WTC11 (cell line): ENCODE measurements around the gene XBP1. TPM values are rescaled to one million over a fixed set of nuclear protein-coding genes. Genes with fewer than 3 reads are reported as not detected.

Experiments
- ATAC-seq: fragments of 200-7000 bp; cut with Tn5 transposase; 2 replicates; pipeline ENCODE4 v1.10.0; 2021; ENCODE audit warnings: mild to moderate bottlenecking, moderate library complexity
- CTCF ChIA-PET: fragments of 300-600 bp; sonication (Branson Sonifier 250); formaldehyde crosslinking; loops from one replicate; lab custom pipeline; 2021; ENCODE audit warnings: antibody characterized with exemption; lab: Charles Lee
- POLR2A ChIA-PET: fragments of 350-600 bp; sonication (Branson Sonifier 250); formaldehyde crosslinking; loops from one replicate; lab custom pipeline; 2021; ENCODE audit warnings: antibody characterized with exemption; lab: Charles Lee
- DNase-seq: peaks from one replicate; pipeline ENCODE4 v3.0.0; 2021; ENCODE audit warnings: low spot score
- H3K27ac Mint-ChIP-seq: 2 replicates; pipeline ENCODE4 v1.8.0; 2021; ENCODE audit warnings: mixed read lengths
- H3K27me3 Mint-ChIP-seq: 2 replicates; pipeline ENCODE4 v1.8.0; 2021; ENCODE audit warnings: low read depth, mild to moderate bottlenecking, moderate library complexity, mixed read lengths
- H3K36me3 Mint-ChIP-seq: 2 replicates; pipeline ENCODE4 v1.8.0; 2021; ENCODE audit warnings: mixed read lengths
- H3K4me1 Mint-ChIP-seq: 2 replicates; pipeline ENCODE4 v1.8.0; 2022; ENCODE audit warnings: mixed read lengths
- H3K4me3 Mint-ChIP-seq: 2 replicates; pipeline ENCODE4 v1.8.0; 2021; ENCODE audit warnings: mild to moderate bottlenecking, moderate library complexity, mixed read lengths
- H3K9me3 Mint-ChIP-seq: 2 replicates; pipeline ENCODE4 v1.8.0; 2021; ENCODE audit warnings: mixed read lengths
- AFF4 ChIP-seq: sonication (generic); formaldehyde crosslinking; IDR thresholded peaks from 2 replicates; pipeline ENCODE4 v1.8.1; 2023; ENCODE audit warnings: mild to moderate bottlenecking, missing genetic modification reagents, borderline replicate concordance
- CREB1 ChIP-seq: sonication (generic); formaldehyde crosslinking; IDR thresholded peaks from 2 replicates; pipeline ENCODE4 v1.8.0; 2023; ENCODE audit warnings: mild to moderate bottlenecking, missing genetic modification reagents
- CREM ChIP-seq: sonication (generic); formaldehyde crosslinking; IDR thresholded peaks from 2 replicates; pipeline ENCODE4 v1.8.1; 2022; ENCODE audit warnings: mild to moderate bottlenecking, missing genetic modification reagents, moderate library complexity
- EMX1 ChIP-seq: fragments of 250-450 bp; sonication (Bioruptor Pico); IDR thresholded peaks from 2 replicates; pipeline ENCODE4 v1.8.0; 2021; ENCODE audit warnings: mild to moderate bottlenecking
- FOXP1 ChIP-seq: sonication (generic); formaldehyde crosslinking; IDR thresholded peaks from 2 replicates; pipeline ENCODE4 v1.8.0; 2022; ENCODE audit warnings: missing genetic modification reagents, mild to moderate bottlenecking, moderate library complexity, borderline replicate concordance
- GABPB1 ChIP-seq: sonication (generic); formaldehyde crosslinking; IDR thresholded peaks from 2 replicates; pipeline ENCODE4 v1.8.1; 2023; ENCODE audit warnings: mild to moderate bottlenecking, missing genetic modification reagents
- GRHL2 ChIP-seq: fragments of 250-450 bp; sonication (Bioruptor Pico); IDR thresholded peaks from 2 replicates; pipeline ENCODE4 v1.8.0; 2022; ENCODE audit warnings: mild to moderate bottlenecking, moderate library complexity; ENCODE audit not compliant: insufficient replicate concordance, severe bottlenecking
- JAZF1 ChIP-seq: fragments of 250-450 bp; sonication (Bioruptor Pico); IDR thresholded peaks from 2 replicates; pipeline ENCODE4 v1.9.0; 2021; ENCODE audit warnings: moderate library complexity, mild to moderate bottlenecking, inconsistent platforms
- KAT7 ChIP-seq: sonication (generic); formaldehyde crosslinking; IDR thresholded peaks from 2 replicates; pipeline ENCODE4 v1.8.1; 2023; ENCODE audit warnings: missing genetic modification reagents, mild to moderate bottlenecking, borderline replicate concordance
- MYBL2 ChIP-seq: sonication (generic); formaldehyde crosslinking; IDR thresholded peaks from 2 replicates; pipeline ENCODE4 v1.8.1; 2023; ENCODE audit warnings: mild to moderate bottlenecking, moderate library complexity, missing genetic modification reagents
- PRRX2 ChIP-seq: fragments of 250-450 bp; sonication (Bioruptor Pico); IDR thresholded peaks from 2 replicates; pipeline ENCODE4 v1.8.0; 2021; ENCODE audit warnings: mild to moderate bottlenecking
- SMAD4 ChIP-seq: sonication (generic); formaldehyde crosslinking; IDR thresholded peaks from 2 replicates; pipeline ENCODE4 v1.8.0; 2022; ENCODE audit warnings: mild to moderate bottlenecking, missing genetic modification reagents
- SOX15 ChIP-seq: fragments of 250-450 bp; sonication (Bioruptor Pico); IDR thresholded peaks from 2 replicates; pipeline ENCODE4 v1.9.0; 2021; ENCODE audit warnings: mild to moderate bottlenecking
- TEAD4 ChIP-seq: sonication (generic); formaldehyde crosslinking; IDR thresholded peaks from 2 replicates; pipeline ENCODE4 v1.8.0; 2022; ENCODE audit warnings: mild to moderate bottlenecking, missing genetic modification reagents
- USF1 ChIP-seq: sonication (generic); formaldehyde crosslinking; IDR thresholded peaks from 2 replicates; pipeline ENCODE4 v1.8.0; 2022; ENCODE audit warnings: mild to moderate bottlenecking, missing genetic modification reagents
- ZBTB21 ChIP-seq: sonication (generic); formaldehyde crosslinking; IDR thresholded peaks from 2 replicates; pipeline ENCODE4 v1.8.1; 2023; ENCODE audit warnings: mild to moderate bottlenecking, missing genetic modification reagents, borderline replicate concordance
- ZNF532 ChIP-seq: fragments of 250-450 bp; sonication (Bioruptor Pico); IDR thresholded peaks from 2 replicates; pipeline ENCODE4 v1.9.0; 2021; ENCODE audit warnings: mild to moderate bottlenecking, borderline replicate concordance
- ZNF671 ChIP-seq: fragments of 250-450 bp; sonication (Bioruptor Pico); IDR thresholded peaks from 2 replicates; pipeline ENCODE4 v1.8.0; 2021; ENCODE audit warnings: mild to moderate bottlenecking
- total RNA-seq: library from RNA; stranded (reverse); gene quantifications from 3 replicates; pipeline ENCODE4 v1.2.3, GENCODE V29; 2021
- TF ChIP-seq, protein P1 (sequence below): sonication (generic); formaldehyde crosslinking; IDR thresholded peaks from 2 replicates; pipeline ENCODE4 v1.8.0; 2023; ENCODE audit warnings: missing genetic modification reagents, mild to moderate bottlenecking, borderline replicate concordance
- TF ChIP-seq, protein P2 (sequence below): sonication (generic); formaldehyde crosslinking; IDR thresholded peaks from 2 replicates; pipeline ENCODE4 v1.8.1; 2022; ENCODE audit warnings: low read depth, mild to moderate bottlenecking, moderate library complexity, missing genetic modification reagents, borderline replicate concordance

The XBP1 gene
- total RNA-seq, 1 experiment from 2014 or later = 127 TPM

DNA sequence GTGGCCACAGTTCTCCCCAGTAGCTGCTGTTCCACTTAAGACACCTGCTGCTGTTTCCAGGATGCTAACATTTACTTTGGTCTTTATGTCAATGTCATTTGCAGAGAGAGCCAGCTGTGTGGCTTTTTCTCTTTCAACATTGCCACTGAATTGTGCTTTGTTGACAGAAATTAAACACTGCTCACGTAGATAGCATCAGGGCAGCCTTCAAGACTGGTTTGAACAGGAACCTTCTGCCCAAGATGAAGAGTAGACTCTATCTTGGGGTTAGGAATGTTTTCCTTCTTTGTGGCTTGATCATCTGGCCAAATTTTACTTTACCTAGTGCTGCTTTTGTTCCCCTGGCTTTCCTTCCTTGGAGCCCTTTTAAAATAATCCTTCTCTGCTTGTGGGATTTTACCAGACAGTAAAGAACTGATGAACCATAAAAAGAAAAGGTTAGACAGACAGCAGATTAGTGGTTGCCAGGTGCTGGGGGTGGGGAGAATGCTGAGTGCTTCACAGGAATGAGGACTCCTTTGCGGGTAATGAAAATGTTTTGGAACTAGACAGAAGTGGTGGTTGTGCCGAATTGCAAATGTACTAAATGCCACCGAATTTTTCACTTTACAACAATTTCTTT lies 22.7 kb upstream of the XBP1 start:
- POLR2A ChIA-PET = no interaction called here
- TF ChIP-seq GABPB1 (CRISPR knock-in tag) = 0 out of 2 replicates have a peak, but pooled peaks have one; percentile 15
- no peak for TF ChIP-seq CREB1 (CRISPR knock-in tag)
- no peak for TF ChIP-seq CREM (CRISPR knock-in tag)
- TF ChIP-seq USF1 (CRISPR knock-in tag) = no peak
- TF ChIP-seq FOXP1 (CRISPR knock-in tag) = no peak
- TF ChIP-seq, all 79 proteins: peak for 1
- H3K27me3 Mint-ChIP-seq = no peaks in the 10 kb centered on the region
- 0 out of 2 replicates have a peak overlapping the region, but pooled peaks have one; percentile 17 for H3K27ac Mint-ChIP-seq
- CTCF ChIA-PET = no interaction called here
- 0 out of 2 replicates have a peak, but pooled peaks cover 2% of the 10 kb centered on the region for H3K36me3 Mint-ChIP-seq
- no peak for DNase-seq
- no peak overlapping the region for H3K4me3 Mint-ChIP-seq
- no peak for ATAC-seq
- no peaks in the 10 kb centered on the region for H3K9me3 Mint-ChIP-seq
- H3K4me1 Mint-ChIP-seq = peaks cover 21% of the 10 kb centered on the region

DNA sequence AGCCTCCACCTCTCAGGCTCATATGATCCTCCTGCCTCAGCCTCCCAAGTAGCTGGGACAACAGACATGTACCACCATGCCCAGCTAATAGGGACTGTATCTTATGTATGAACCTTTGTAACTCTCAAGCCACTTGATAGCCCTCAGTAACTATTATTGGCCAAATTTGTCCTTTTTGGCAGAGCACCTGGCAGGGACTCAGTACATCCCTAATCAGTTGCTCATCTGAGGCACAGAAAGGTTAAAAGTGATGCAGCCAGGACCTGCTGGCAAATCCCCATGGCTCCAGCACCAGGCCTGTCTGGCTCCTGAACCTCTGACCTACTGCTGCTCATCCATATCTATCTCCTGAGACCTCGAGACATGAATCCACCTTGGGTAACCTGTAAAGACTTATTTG lies 21.1 kb upstream of the XBP1 start:
- DNase-seq (no peak), ATAC-seq (no peak)
- Mint-ChIP-seq H3K4me1 (peaks cover 23% of the 10 kb centered on the region), H3K9me3 (no peaks in the 10 kb centered on the region), H3K4me3 (no peak overlapping the region), H3K36me3 (0 out of 2 replicates have a peak, but pooled peaks cover 2% of the 10 kb centered on the region), H3K27ac (0 out of 2 replicates have a peak overlapping the region, but pooled peaks have one; percentile 3), H3K27me3 (no peaks in the 10 kb centered on the region)
- POLR2A ChIA-PET = no interaction called here
- CTCF ChIA-PET = no interaction called here
- TF ChIP-seq SMAD4 (CRISPR knock-in tag) = no peak
- TF ChIP-seq FOXP1 (CRISPR knock-in tag) = no peak
- no peak for TF ChIP-seq EMX1 (CRISPR knock-in tag)
- TF ChIP-seq JAZF1 (CRISPR knock-in tag) = no peak
- no peak for TF ChIP-seq PRRX2 (CRISPR knock-in tag)
- no peak for TF ChIP-seq ZNF532 (CRISPR knock-in tag)
- no peak for TF ChIP-seq ZBTB21
- no peak for TF ChIP-seq GRHL2
- no peak for TF ChIP-seq ZNF671 (CRISPR knock-in tag)
- no peak for TF ChIP-seq TEAD4 (CRISPR knock-in tag)
- no peak for TF ChIP-seq KAT7
- TF ChIP-seq, protein P1, sequence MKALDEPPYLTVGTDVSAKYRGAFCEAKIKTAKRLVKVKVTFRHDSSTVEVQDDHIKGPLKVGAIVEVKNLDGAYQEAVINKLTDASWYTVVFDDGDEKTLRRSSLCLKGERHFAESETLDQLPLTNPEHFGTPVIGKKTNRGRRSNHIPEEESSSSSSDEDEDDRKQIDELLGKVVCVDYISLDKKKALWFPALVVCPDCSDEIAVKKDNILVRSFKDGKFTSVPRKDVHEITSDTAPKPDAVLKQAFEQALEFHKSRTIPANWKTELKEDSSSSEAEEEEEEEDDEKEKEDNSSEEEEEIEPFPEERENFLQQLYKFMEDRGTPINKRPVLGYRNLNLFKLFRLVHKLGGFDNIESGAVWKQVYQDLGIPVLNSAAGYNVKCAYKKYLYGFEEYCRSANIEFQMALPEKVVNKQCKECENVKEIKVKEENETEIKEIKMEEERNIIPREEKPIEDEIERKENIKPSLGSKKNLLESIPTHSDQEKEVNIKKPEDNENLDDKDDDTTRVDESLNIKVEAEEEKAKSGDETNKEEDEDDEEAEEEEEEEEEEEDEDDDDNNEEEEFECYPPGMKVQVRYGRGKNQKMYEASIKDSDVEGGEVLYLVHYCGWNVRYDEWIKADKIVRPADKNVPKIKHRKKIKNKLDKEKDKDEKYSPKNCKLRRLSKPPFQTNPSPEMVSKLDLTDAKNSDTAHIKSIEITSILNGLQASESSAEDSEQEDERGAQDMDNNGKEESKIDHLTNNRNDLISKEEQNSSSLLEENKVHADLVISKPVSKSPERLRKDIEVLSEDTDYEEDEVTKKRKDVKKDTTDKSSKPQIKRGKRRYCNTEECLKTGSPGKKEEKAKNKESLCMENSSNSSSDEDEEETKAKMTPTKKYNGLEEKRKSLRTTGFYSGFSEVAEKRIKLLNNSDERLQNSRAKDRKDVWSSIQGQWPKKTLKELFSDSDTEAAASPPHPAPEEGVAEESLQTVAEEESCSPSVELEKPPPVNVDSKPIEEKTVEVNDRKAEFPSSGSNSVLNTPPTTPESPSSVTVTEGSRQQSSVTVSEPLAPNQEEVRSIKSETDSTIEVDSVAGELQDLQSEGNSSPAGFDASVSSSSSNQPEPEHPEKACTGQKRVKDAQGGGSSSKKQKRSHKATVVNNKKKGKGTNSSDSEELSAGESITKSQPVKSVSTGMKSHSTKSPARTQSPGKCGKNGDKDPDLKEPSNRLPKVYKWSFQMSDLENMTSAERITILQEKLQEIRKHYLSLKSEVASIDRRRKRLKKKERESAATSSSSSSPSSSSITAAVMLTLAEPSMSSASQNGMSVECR (CRISPR knock-in tag) = no peak
- TF ChIP-seq, protein P2, sequence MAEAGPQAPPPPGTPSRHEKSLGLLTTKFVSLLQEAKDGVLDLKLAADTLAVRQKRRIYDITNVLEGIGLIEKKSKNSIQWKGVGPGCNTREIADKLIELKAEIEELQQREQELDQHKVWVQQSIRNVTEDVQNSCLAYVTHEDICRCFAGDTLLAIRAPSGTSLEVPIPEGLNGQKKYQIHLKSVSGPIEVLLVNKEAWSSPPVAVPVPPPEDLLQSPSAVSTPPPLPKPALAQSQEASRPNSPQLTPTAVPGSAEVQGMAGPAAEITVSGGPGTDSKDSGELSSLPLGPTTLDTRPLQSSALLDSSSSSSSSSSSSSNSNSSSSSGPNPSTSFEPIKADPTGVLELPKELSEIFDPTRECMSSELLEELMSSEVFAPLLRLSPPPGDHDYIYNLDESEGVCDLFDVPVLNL (CRISPR knock-in tag) = no peak
- TF ChIP-seq MYBL2 (CRISPR knock-in tag) = no peak
- no peak for TF ChIP-seq AFF4 (CRISPR knock-in tag)
- no peak for TF ChIP-seq SOX15
